ENCODE data around the gene ERGIC1.
"Not testable (repeated sequence)": the region's sequence is repeated elsewhere in the genome, so short reads cannot be mapped to it uniquely, and the experiment has no call there.

Gene ERGIC1

GRCh38 chr5:172857982-172858381 lies 23.9 kb downstream of the ERGIC1 start:
- Mint-ChIP-seq H3K27me3 (no peaks in the 10 kb centered on the region), H3K9me3 (no peaks in the 10 kb centered on the region), H3K4me3 (no peak overlapping the region), H3K4me1 (ENCODE audit: low read depth) (peaks cover 58% of the 10 kb centered on the region), H3K36me3 (ENCODE audit: low read depth) (no peaks in the 10 kb centered on the region), H3K27ac (no peak overlapping the region)

- Mint-ChIP-seq H3K36me3 (ENCODE audit: low read depth) (no peaks in the 10 kb centered on the region), H3K4me3 (no peak overlapping the region), H3K27me3 (no peaks in the 10 kb centered on the region), H3K27ac (no peak overlapping the region), H3K4me1 (ENCODE audit: low read depth) (peaks cover 52% of the 10 kb centered on the region), H3K9me3 (no peaks in the 10 kb centered on the region)
Measured at GRCh38 chr5:172858511-172858989, 24.5 kb downstream of the ERGIC1 start.

GRCh38 chr5:172858990-172859811 lies 25.1 kb downstream of the ERGIC1 start:
- Mint-ChIP-seq H3K4me3 (no peak overlapping the region), H3K27me3 (no peaks in the 10 kb centered on the region), H3K9me3 (no peaks in the 10 kb centered on the region), H3K36me3 (ENCODE audit: low read depth) (no peaks in the 10 kb centered on the region), H3K27ac (no peak overlapping the region), H3K4me1 (ENCODE audit: low read depth) (peaks cover 46% of the 10 kb centered on the region)

- H3K36me3 Mint-ChIP-seq (ENCODE audit: low read depth), result no peaks in the 10 kb centered on the region
- H3K9me3 Mint-ChIP-seq, result no peaks in the 10 kb centered on the region
- no peaks in the 10 kb centered on the region for H3K27me3 Mint-ChIP-seq
- H3K27ac Mint-ChIP-seq, result no peak overlapping the region
- H3K4me1 Mint-ChIP-seq (ENCODE audit: low read depth), result peaks cover 38% of the 10 kb centered on the region
- H3K4me3 Mint-ChIP-seq, result no peak overlapping the region
Measured at GRCh38 chr5:172859966-172860365, 25.9 kb downstream of the ERGIC1 start.

- Mint-ChIP-seq H3K4me3 (no peak overlapping the region), H3K36me3 (ENCODE audit: low read depth) (no peaks in the 10 kb centered on the region), H3K27ac (no peak overlapping the region), H3K4me1 (ENCODE audit: low read depth) (peaks cover 34% of the 10 kb centered on the region), H3K9me3 (no peaks in the 10 kb centered on the region), H3K27me3 (no peaks in the 10 kb centered on the region)
Measured at GRCh38 chr5:172860520-172861443, 26.7 kb downstream of the ERGIC1 start.

- no peaks in the 10 kb centered on the region for H3K36me3 Mint-ChIP-seq (ENCODE audit: low read depth)
- no peak overlapping the region for H3K4me3 Mint-ChIP-seq
- H3K9me3 Mint-ChIP-seq, result no peaks in the 10 kb centered on the region
- no peak overlapping the region for H3K27ac Mint-ChIP-seq
- H3K27me3 Mint-ChIP-seq, result no peaks in the 10 kb centered on the region
- peaks cover 28% of the 10 kb centered on the region for H3K4me1 Mint-ChIP-seq (ENCODE audit: low read depth)
Measured at GRCh38 chr5:172861461-172861860, 27.4 kb downstream of the ERGIC1 start.

GRCh38 chr5:172862165-172862801 lies 28.2 kb downstream of the ERGIC1 start:
- Mint-ChIP-seq H3K36me3 (ENCODE audit: low read depth) (no peaks in the 10 kb centered on the region), H3K27me3 (no peaks in the 10 kb centered on the region), H3K4me3 (no peak overlapping the region), H3K9me3 (no peaks in the 10 kb centered on the region), H3K27ac (peak overlapping the region; percentile 8), H3K4me1 (ENCODE audit: low read depth) (peaks cover 26% of the 10 kb centered on the region)

- H3K4me1 Mint-ChIP-seq (ENCODE audit: low read depth), result peaks cover 24% of the 10 kb centered on the region
- not testable (repeated sequence) for H3K36me3 Mint-ChIP-seq (ENCODE audit: low read depth)
Measured at GRCh38 chr5:172864171-172864570, 30.1 kb downstream of the ERGIC1 start.

GRCh38 chr5:172864747-172865146 lies 30.7 kb downstream of the ERGIC1 start:
- peaks cover 22% of the 10 kb centered on the region for H3K4me1 Mint-ChIP-seq (ENCODE audit: low read depth)
- no peaks in the 10 kb centered on the region for H3K9me3 Mint-ChIP-seq
- H3K36me3 Mint-ChIP-seq (ENCODE audit: low read depth), result no peaks in the 10 kb centered on the region
- H3K4me3 Mint-ChIP-seq, result no peak overlapping the region
- no peak overlapping the region for H3K27ac Mint-ChIP-seq
- H3K27me3 Mint-ChIP-seq, result no peaks in the 10 kb centered on the region

More at GRCh38 chr5:172864171-172864570, 30.1 kb downstream of the ERGIC1 start:
- not testable (repeated sequence) for H3K9me3 Mint-ChIP-seq, H3K27ac Mint-ChIP-seq, H3K4me3 Mint-ChIP-seq, H3K27me3 Mint-ChIP-seq

- Mint-ChIP-seq H3K9me3 (no peaks in the 10 kb centered on the region), H3K36me3 (ENCODE audit: low read depth) (no peaks in the 10 kb centered on the region), H3K4me3 (no peak overlapping the region), H3K27me3 (no peaks in the 10 kb centered on the region), H3K27ac (no peak overlapping the region), H3K4me1 (ENCODE audit: low read depth) (peaks cover 18% of the 10 kb centered on the region)
Measured at GRCh38 chr5:172866378-172866777, 32.3 kb downstream of the ERGIC1 start.

GRCh38 chr5:172866802-172867748 lies 33.0 kb downstream of the ERGIC1 start:
- H3K27me3 Mint-ChIP-seq, result no peaks in the 10 kb centered on the region
- no peaks in the 10 kb centered on the region for H3K9me3 Mint-ChIP-seq
- H3K4me3 Mint-ChIP-seq, result no peak overlapping the region
- peaks cover 12% of the 10 kb centered on the region for H3K4me1 Mint-ChIP-seq (ENCODE audit: low read depth)
- H3K27ac Mint-ChIP-seq, result no peak overlapping the region
- H3K36me3 Mint-ChIP-seq (ENCODE audit: low read depth), result no peaks in the 10 kb centered on the region

GRCh38 chr5:172867761-172868435 lies 33.8 kb downstream of the ERGIC1 start:
- Mint-ChIP-seq H3K27me3 (no peaks in the 10 kb centered on the region), H3K27ac (no peak overlapping the region), H3K4me1 (ENCODE audit: low read depth) (peaks cover 6% of the 10 kb centered on the region)

GRCh38 chr5:172868436-172868923 lies 34.4 kb downstream of the ERGIC1 start:
- Mint-ChIP-seq H3K36me3 (ENCODE audit: low read depth) (no peaks in the 10 kb centered on the region), H3K4me1 (ENCODE audit: low read depth) (peaks cover 11% of the 10 kb centered on the region), H3K4me3 (no peak overlapping the region)

More at GRCh38 chr5:172867761-172868435, 33.8 kb downstream of the ERGIC1 start:
- no peaks in the 10 kb centered on the region for H3K9me3 Mint-ChIP-seq
- no peak overlapping the region for H3K4me3 Mint-ChIP-seq
- H3K36me3 Mint-ChIP-seq (ENCODE audit: low read depth), result no peaks in the 10 kb centered on the region

More at GRCh38 chr5:172868436-172868923, 34.4 kb downstream of the ERGIC1 start:
- H3K27ac Mint-ChIP-seq, result no peak overlapping the region
- H3K9me3 Mint-ChIP-seq, result no peaks in the 10 kb centered on the region
- no peaks in the 10 kb centered on the region for H3K27me3 Mint-ChIP-seq
